Suprapubic skin (tissue), 4 donors: ENCODE results near the gene ALAD.

Experiments used
- EP300 ChIP-seq: sonication (generic); formaldehyde crosslinking; IDR thresholded peaks from one replicate; pipeline ENCODE4 v1.6.1; 2017; ENCODE audit warnings: antibody characterized with exemption
- POLR2A ChIP-seq, 2 donors: fragments of 450-650 bp; IDR thresholded peaks; one replicate each; pipeline ENCODE4 v1.6.1; 2017; ENCODE audit warnings: antibody characterized with exemption in 2 of 2, mild to moderate bottlenecking in 2 of 2, moderate library complexity in 2 of 2
- POLR2AphosphoS5 ChIP-seq, 3 donors: sonication (generic); formaldehyde crosslinking; IDR thresholded peaks; one replicate each; pipeline ENCODE4 v1.6.1; 2017; ENCODE audit warnings: antibody characterized with exemption in 3 of 3
- TF ChIP-seq, protein P1 (sequence below), 2 donors: fragments of 200-600 bp in 1 of 2; fragments of 450-650 bp in 1 of 2; sonication (generic) in 1 of 2; IDR thresholded peaks; one replicate each; pipeline ENCODE4 v1.5.1; 2016 to 2019; ENCODE audit warnings: antibody characterized with exemption in 2 of 2, mild to moderate bottlenecking in 1 of 2, moderate library complexity in 1 of 2

DNA sequence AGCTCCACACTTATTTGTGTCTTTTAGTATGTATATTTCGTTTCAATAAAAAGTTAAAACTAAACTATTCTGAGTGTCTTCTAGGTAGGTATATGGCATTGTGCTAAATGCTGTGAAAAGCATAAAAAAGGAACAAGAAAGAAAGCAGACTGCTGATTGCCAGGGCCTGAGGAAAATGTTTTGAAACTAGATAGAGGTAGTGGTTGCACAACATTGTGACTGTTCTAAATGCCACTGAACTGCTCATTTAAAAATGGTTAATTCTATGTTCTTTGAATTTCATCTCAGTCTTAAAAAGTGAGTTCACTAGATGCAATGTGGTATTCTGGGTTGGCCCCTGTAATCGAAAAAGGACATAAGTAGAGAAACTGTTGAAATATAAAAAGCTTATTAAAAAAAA lies 2.6 kb upstream of the ALAD start:
- TF ChIP-seq, protein P1, sequence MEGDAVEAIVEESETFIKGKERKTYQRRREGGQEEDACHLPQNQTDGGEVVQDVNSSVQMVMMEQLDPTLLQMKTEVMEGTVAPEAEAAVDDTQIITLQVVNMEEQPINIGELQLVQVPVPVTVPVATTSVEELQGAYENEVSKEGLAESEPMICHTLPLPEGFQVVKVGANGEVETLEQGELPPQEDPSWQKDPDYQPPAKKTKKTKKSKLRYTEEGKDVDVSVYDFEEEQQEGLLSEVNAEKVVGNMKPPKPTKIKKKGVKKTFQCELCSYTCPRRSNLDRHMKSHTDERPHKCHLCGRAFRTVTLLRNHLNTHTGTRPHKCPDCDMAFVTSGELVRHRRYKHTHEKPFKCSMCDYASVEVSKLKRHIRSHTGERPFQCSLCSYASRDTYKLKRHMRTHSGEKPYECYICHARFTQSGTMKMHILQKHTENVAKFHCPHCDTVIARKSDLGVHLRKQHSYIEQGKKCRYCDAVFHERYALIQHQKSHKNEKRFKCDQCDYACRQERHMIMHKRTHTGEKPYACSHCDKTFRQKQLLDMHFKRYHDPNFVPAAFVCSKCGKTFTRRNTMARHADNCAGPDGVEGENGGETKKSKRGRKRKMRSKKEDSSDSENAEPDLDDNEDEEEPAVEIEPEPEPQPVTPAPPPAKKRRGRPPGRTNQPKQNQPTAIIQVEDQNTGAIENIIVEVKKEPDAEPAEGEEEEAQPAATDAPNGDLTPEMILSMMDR (IDR thresholded peaks at IDR 0.05) = no peak
- TF ChIP-seq POLR2A (IDR thresholded peaks at IDR 0.05) (no peak), POLR2AphosphoS5 (IDR thresholded peaks at IDR 0.05) (no peak), EP300 (no peak)
